RWPE1 (cell line): Measurements from ENCODE around the gene COL6A1.

Source experiments
- CTCF ChIA-PET: fragments of 350-600 bp; sonication (Branson Sonifier 250); formaldehyde crosslinking; extraction: SDS; loops from one replicate; lab custom pipeline; 2021; lab: Yijun Ruan, JAX
- POLR2A ChIA-PET: fragments of 400-600 bp; formaldehyde crosslinking; extraction: SDS; loops from one replicate; lab custom pipeline; 2020; ENCODE audit warnings: antibody characterized with exemption; ENCODE audit not compliant: low non-redundant PET; lab: Yijun Ruan, JAX
- DNase-seq: peaks from one replicate; pipeline ENCODE4 v3.0.0; 2012; ENCODE audit warnings: low spot score
- H3K27ac ChIP-seq: fragments of 450-650 bp; 2 replicates; pipeline ENCODE4 v1.5.1; 2017
- TF ChIP-seq, protein P1 (sequence below): fragments of 450-650 bp; conservative IDR thresholded peaks from 2 replicates; pipeline ENCODE4 v1.5.1; 2017; ENCODE audit warnings: low read depth, mild to moderate bottlenecking

The COL6A1 gene

DNA sequence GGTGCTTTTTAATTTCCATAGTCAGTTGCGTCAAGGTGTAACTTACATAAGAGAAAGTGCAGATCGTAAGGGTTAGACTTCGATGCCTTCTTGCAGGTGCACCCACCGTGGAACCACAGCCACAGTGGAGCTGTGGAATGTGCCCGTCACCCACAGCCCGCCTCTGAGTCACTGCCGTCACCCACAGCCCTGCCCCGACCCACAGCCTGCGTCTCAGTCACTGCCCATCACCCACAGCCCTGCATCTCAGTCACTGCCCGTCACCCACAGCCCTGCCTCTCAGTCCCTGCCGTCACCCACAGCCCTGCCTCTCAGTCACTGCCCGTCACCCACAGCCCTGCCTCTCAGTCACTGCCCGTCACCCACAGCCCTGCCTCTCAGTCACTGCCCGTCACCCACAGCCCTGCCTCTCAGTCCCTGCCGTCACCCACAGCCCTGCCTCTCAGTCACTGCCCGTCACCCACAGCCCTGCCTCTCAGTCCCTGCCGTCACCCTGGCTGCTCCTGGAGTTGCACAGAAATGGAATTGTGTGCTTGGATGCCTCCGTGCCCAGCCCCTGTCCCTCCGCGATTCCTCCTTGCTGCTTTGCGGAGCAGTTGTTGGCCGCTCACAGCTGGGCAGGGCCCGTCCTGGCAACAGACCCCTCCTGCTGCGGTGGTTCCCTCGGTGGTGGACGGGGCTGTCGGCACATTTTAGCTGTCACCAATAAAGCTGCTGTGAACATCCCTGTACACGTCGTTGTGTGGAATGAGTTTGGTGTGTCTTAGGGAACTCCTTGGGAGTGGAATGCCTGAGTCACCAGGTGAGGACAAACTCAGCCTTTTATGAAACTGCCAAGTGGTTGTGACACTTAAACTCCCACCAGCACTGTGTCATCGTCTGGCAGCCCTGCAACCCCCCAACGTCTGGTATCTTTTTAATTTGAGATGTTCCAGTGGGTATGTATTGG lies 71.4 kb downstream of the COL6A1 start:
- TF ChIP-seq, protein P1, sequence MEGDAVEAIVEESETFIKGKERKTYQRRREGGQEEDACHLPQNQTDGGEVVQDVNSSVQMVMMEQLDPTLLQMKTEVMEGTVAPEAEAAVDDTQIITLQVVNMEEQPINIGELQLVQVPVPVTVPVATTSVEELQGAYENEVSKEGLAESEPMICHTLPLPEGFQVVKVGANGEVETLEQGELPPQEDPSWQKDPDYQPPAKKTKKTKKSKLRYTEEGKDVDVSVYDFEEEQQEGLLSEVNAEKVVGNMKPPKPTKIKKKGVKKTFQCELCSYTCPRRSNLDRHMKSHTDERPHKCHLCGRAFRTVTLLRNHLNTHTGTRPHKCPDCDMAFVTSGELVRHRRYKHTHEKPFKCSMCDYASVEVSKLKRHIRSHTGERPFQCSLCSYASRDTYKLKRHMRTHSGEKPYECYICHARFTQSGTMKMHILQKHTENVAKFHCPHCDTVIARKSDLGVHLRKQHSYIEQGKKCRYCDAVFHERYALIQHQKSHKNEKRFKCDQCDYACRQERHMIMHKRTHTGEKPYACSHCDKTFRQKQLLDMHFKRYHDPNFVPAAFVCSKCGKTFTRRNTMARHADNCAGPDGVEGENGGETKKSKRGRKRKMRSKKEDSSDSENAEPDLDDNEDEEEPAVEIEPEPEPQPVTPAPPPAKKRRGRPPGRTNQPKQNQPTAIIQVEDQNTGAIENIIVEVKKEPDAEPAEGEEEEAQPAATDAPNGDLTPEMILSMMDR: no peak
- H3K27ac ChIP-seq: no peak overlapping the region
- CTCF ChIA-PET: no interaction called here
- POLR2A ChIA-PET: no interaction called here
- no peak for DNase-seq

DNA sequence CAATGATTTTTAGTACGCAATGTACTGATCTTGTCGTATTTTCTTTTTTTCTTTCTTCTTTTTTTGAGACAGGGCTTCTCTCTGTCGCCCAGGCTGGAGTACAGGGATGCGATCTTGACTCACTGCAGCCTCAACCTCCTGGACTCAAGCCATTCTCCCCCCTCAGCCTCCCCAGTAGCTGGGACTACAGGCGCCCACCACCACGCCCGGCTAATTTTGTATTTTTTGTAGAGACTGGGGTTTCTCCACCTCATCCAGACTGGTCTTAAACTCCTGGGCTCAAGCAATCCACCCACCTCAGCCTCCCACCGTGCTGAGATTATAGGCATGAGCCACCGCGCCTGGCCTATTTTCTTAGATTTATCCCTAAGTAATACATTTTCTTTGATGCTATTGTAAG lies 72.5 kb downstream of the COL6A1 start:
- ChIA-PET POLR2A (no interaction called here), CTCF (no interaction called here)
- TF ChIP-seq, protein P1: no peak
- peak overlapping the region; percentile 37; the same call in 1 of the 2 replicates for H3K27ac ChIP-seq
- DNase-seq: no peak

GRCh38 chr21:46054451-46054881 lies 72.9 kb downstream of the COL6A1 start:
- peak overlapping the region; percentile 37; the same call in 1 of the 2 replicates for H3K27ac ChIP-seq
- ChIA-PET POLR2A (no interaction called here), CTCF (no interaction called here)
- no peak for DNase-seq
- TF ChIP-seq, protein P1: no peak
